T-helper 2 cell treated with Interferon-gamma antibody and Interleukin-4, amounts not matched to agents 5 μg/mL and 100 μg/mL, for 36 hours (primary cell): Measurements from ENCODE around the gene FBXO8.
A peak's percentile ranks its signal among the peaks of the same experiment; 100 is the strongest.
"Not testable (repeated sequence)": the region's sequence is repeated elsewhere in the genome, so short reads cannot be mapped to it uniquely, and the experiment has no call there.

Experiments used
- DNase-seq: peaks from one replicate; pipeline ENCODE4 v3.0.0; 2021; ENCODE audit warnings: low spot score
- H3K27ac Mint-ChIP-seq: one replicate; pipeline ENCODE4 v1.8.0; 2021; ENCODE audit warnings: mild to moderate bottlenecking, mixed read lengths
- H3K27me3 Mint-ChIP-seq: one replicate; pipeline ENCODE4 v1.8.0; 2021; ENCODE audit warnings: low read depth, mixed read lengths
- H3K36me3 Mint-ChIP-seq: one replicate; pipeline ENCODE4 v1.8.0; 2021; ENCODE audit warnings: low read depth, mixed read lengths
- H3K4me1 Mint-ChIP-seq: one replicate; pipeline ENCODE4 v1.8.0; 2021; ENCODE audit warnings: low read depth, mixed read lengths
- H3K4me3 Mint-ChIP-seq: one replicate; pipeline ENCODE4 v1.8.0; 2022; ENCODE audit warnings: mild to moderate bottlenecking, moderate library complexity, mixed read lengths
- H3K9me3 Mint-ChIP-seq: one replicate; pipeline ENCODE4 v1.8.0; 2021; ENCODE audit warnings: mixed read lengths

The FBXO8 gene

GRCh38 chr4:174307694-174308093, 24.2 kb upstream of the FBXO8 start:
- no peaks in the 10 kb centered on the region for H3K9me3 Mint-ChIP-seq
- H3K36me3 Mint-ChIP-seq, result peaks cover 26% of the 10 kb centered on the region
- H3K4me3 Mint-ChIP-seq, result no peak overlapping the region
- DNase-seq, result no peak
- peaks cover 1% of the 10 kb centered on the region for H3K4me1 Mint-ChIP-seq
- no peak overlapping the region for H3K27ac Mint-ChIP-seq
- no peaks in the 10 kb centered on the region for H3K27me3 Mint-ChIP-seq

GRCh38 chr4:174305961-174306360, 22.5 kb upstream of the FBXO8 start:
- Mint-ChIP-seq H3K27ac (no peak overlapping the region), H3K9me3 (no peaks in the 10 kb centered on the region), H3K4me1 (no peaks in the 10 kb centered on the region), H3K4me3 (no peak overlapping the region), H3K36me3 (peaks cover 30% of the 10 kb centered on the region), H3K27me3 (no peaks in the 10 kb centered on the region)
- DNase-seq, result no peak

- H3K9me3 Mint-ChIP-seq, result no peaks in the 10 kb centered on the region
- peaks cover 37% of the 10 kb centered on the region for H3K36me3 Mint-ChIP-seq
- no peak for DNase-seq
- no peaks in the 10 kb centered on the region for H3K27me3 Mint-ChIP-seq
- H3K27ac Mint-ChIP-seq, result no peak overlapping the region
- no peak overlapping the region for H3K4me3 Mint-ChIP-seq
- H3K4me1 Mint-ChIP-seq, result peaks cover 5% of the 10 kb centered on the region
These were observed 21.2 kb upstream of the FBXO8 start for GRCh38 chr4:174304664-174305063.

- Mint-ChIP-seq H3K9me3 (no peaks in the 10 kb centered on the region), H3K4me1 (peaks cover 5% of the 10 kb centered on the region), H3K36me3 (peaks cover 41% of the 10 kb centered on the region), H3K4me3 (no peak overlapping the region), H3K27me3 (no peaks in the 10 kb centered on the region), H3K27ac (no peak overlapping the region)
- no peak for DNase-seq
These were observed 20.2 kb upstream of the FBXO8 start for GRCh38 chr4:174303687-174304086.

- not testable (repeated sequence) for DNase-seq, H3K27ac Mint-ChIP-seq, H3K4me3 Mint-ChIP-seq, H3K27me3 Mint-ChIP-seq, H3K4me1 Mint-ChIP-seq
- peaks cover 45% of the 10 kb centered on the region for H3K36me3 Mint-ChIP-seq
- H3K9me3 Mint-ChIP-seq, result peaks cover 43% of the 10 kb centered on the region
These were observed 11.7 kb upstream of the FBXO8 start for GRCh38 chr4:174295142-174295541.

- not testable (repeated sequence) for DNase-seq, H3K27me3 Mint-ChIP-seq, H3K4me1 Mint-ChIP-seq, H3K27ac Mint-ChIP-seq, H3K4me3 Mint-ChIP-seq
- peaks cover 44% of the 10 kb centered on the region for H3K9me3 Mint-ChIP-seq
- H3K36me3 Mint-ChIP-seq, result peaks cover 42% of the 10 kb centered on the region
These were observed 11.2 kb upstream of the FBXO8 start for GRCh38 chr4:174294641-174295040.

GRCh38 chr4:174292473-174292872, 9.0 kb upstream of the FBXO8 start:
- Mint-ChIP-seq H3K4me1 (peaks cover 4% of the 10 kb centered on the region), H3K27me3 (no peaks in the 10 kb centered on the region), H3K27ac (no peak overlapping the region), H3K9me3 (peaks cover 44% of the 10 kb centered on the region), H3K4me3 (no peak overlapping the region), H3K36me3 (peaks cover 36% of the 10 kb centered on the region)
- DNase-seq, result no peak

GRCh38 chr4:174286870-174287269, 3.4 kb upstream of the FBXO8 start:
- Mint-ChIP-seq H3K4me3 (no peak overlapping the region), H3K27ac (no peak overlapping the region), H3K9me3 (peaks cover 14% of the 10 kb centered on the region), H3K27me3 (no peaks in the 10 kb centered on the region), H3K36me3 (peaks cover 24% of the 10 kb centered on the region), H3K4me1 (peaks cover 29% of the 10 kb centered on the region)
- DNase-seq, result no peak

- H3K36me3 Mint-ChIP-seq, result peaks cover 23% of the 10 kb centered on the region
- peak overlapping the region; percentile 99 for H3K4me3 Mint-ChIP-seq
- H3K9me3 Mint-ChIP-seq, result peaks cover 2% of the 10 kb centered on the region
- no peaks in the 10 kb centered on the region for H3K27me3 Mint-ChIP-seq
- H3K4me1 Mint-ChIP-seq, result peaks cover 43% of the 10 kb centered on the region
- DNase-seq, result no peak
- H3K27ac Mint-ChIP-seq, result peak overlapping the region; percentile 99
These were observed 1.0 kb upstream of the FBXO8 start for GRCh38 chr4:174284487-174284886.

- H3K9me3 Mint-ChIP-seq, result peaks cover 7% of the 10 kb centered on the region
- peaks cover 27% of the 10 kb centered on the region for H3K36me3 Mint-ChIP-seq
- peak overlapping the region; percentile 99 for H3K27ac Mint-ChIP-seq
- H3K27me3 Mint-ChIP-seq, result no peaks in the 10 kb centered on the region
- H3K4me1 Mint-ChIP-seq, result peaks cover 47% of the 10 kb centered on the region
- DNase-seq, result peak; percentile 82
- H3K4me3 Mint-ChIP-seq, result peak overlapping the region; percentile 99
These were observed 496 bp downstream of the FBXO8 start for GRCh38 chr4:174282836-174283506.

- Mint-ChIP-seq H3K4me3 (peak overlapping the region; percentile 99), H3K27me3 (no peaks in the 10 kb centered on the region), H3K4me1 (peaks cover 44% of the 10 kb centered on the region), H3K27ac (peak overlapping the region; percentile 99), H3K36me3 (peaks cover 24% of the 10 kb centered on the region), H3K9me3 (peaks cover 7% of the 10 kb centered on the region)
- DNase-seq, result no peak
These were observed 1.6 kb downstream of the FBXO8 start for GRCh38 chr4:174281901-174282300.

GRCh38 chr4:174281182-174281737, 2.2 kb downstream of the FBXO8 start:
- H3K27me3 Mint-ChIP-seq, result no peaks in the 10 kb centered on the region
- H3K9me3 Mint-ChIP-seq, result peaks cover 7% of the 10 kb centered on the region
- DNase-seq, result no peak
- H3K36me3 Mint-ChIP-seq, result peaks cover 21% of the 10 kb centered on the region
- H3K4me1 Mint-ChIP-seq, result peaks cover 42% of the 10 kb centered on the region
- H3K27ac Mint-ChIP-seq, result no peak overlapping the region
- H3K4me3 Mint-ChIP-seq, result peak overlapping the region; percentile 12

GRCh38 chr4:174279433-174280155, 3.9 kb downstream of the FBXO8 start:
- peaks cover 7% of the 10 kb centered on the region for H3K9me3 Mint-ChIP-seq
- H3K4me1 Mint-ChIP-seq, result peaks cover 29% of the 10 kb centered on the region
- peaks cover 17% of the 10 kb centered on the region for H3K36me3 Mint-ChIP-seq
- DNase-seq, result no peak
- H3K27ac Mint-ChIP-seq, result no peak overlapping the region
- no peaks in the 10 kb centered on the region for H3K27me3 Mint-ChIP-seq
- no peak overlapping the region for H3K4me3 Mint-ChIP-seq

GRCh38 chr4:174278467-174278866, 5.0 kb downstream of the FBXO8 start:
- H3K27ac Mint-ChIP-seq, result no peak overlapping the region
- no peak overlapping the region for H3K4me3 Mint-ChIP-seq
- no peaks in the 10 kb centered on the region for H3K27me3 Mint-ChIP-seq
- peaks cover 27% of the 10 kb centered on the region for H3K4me1 Mint-ChIP-seq
- H3K9me3 Mint-ChIP-seq, result peaks cover 7% of the 10 kb centered on the region
- no peak for DNase-seq
- H3K36me3 Mint-ChIP-seq, result peaks cover 17% of the 10 kb centered on the region
